Measurements from ENCODE around the gene PRKCA.
A peak's percentile ranks its signal among the peaks of the same experiment; 100 is the strongest.

Gene PRKCA

DNA sequence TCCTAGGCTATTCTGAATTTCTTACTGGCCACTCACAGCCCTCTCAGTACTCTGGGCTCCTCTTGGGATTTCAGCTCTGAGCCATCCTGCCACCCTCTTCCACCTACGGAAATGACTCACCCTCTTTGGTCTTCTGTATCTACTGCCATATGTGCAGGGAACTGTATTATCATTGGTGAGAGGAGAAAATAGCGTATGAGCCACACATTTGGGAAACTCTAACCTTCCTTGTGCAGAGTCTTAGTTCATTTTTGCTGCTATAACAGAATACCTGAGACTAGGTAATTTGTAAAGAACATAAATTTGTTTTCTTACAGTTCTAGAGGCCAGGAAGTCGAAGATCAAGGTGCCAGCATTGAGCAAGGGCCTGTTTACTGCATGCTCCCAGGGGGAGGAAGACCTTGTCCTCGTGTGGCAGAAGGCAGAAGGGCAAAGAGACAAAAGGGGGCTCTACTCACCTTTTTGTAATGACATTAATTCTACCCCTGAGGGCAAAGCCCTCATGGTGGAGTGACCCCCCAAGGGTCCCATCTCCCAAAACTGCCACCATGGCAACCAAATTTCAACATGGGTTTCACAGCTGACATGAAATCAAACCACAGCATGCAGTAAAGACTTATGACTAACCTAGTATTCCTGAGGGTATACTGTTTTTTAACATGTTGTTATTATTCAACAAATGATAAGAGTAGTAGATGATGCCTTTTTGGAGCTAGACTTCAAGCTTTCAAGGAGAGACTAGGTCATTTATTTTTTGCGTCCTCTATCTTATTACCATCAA, 191.8 kb downstream of the PRKCA start:
- DNase-seq = no peak

DNA sequence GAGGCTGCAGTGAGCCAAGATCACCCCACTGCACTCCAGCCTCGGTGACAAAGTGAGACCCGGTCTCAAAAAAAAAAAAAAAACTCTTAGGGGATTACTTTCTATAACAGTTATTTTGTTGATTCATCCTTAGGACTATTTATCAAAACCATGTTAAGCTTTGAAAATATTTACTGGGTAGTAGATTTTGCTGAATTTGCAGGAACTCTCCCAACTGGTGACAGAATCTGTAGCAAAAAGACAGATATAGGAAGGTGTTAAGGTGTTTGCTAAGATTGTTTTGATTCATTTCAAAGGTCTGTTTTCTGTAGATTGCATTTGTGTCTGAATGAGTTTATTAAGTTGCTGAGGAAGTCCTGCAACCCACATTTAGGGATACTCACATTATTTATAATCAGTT, 192.6 kb downstream of the PRKCA start:
- no peak for DNase-seq

DNA sequence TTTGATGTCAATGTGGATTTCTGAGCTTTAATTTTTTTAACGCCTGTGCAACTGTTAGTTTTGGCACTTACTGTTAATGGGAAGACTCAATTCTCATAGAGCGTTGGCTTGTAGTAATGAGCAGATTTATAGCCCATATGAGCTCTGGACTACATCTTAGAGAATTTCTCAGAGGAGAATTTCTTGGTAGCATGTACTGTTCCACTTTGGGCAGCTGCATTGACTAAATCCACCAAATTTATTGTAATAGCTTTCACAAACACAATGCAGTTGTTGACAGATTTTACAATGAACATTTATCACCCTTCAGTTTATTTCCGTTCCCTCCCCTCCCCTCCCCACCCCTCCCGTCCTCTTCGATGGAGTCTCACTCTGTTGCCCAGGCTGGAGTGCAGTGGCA, 193.9 kb downstream of the PRKCA start:
- DNase-seq = no peak

DNA sequence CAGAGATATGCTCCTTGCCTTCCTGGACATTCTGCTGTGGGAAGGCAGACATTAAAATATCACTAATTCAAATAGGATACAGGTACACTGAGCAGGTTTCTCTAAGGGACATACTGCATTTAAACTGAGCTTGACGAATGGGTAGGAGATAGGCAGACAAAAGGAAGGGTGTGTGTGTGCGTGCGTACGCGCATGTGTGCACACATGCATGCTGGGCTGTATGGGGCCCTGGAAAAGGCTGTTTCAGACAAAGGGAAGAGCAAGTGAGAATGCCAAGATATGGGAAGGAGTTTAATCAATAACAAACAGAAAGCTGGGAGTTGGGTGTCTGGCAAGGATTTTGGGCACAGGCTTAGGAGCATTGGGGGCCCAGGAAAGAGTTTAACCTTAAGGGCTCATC, 196.2 kb downstream of the PRKCA start:
- no peak for DNase-seq

DNA sequence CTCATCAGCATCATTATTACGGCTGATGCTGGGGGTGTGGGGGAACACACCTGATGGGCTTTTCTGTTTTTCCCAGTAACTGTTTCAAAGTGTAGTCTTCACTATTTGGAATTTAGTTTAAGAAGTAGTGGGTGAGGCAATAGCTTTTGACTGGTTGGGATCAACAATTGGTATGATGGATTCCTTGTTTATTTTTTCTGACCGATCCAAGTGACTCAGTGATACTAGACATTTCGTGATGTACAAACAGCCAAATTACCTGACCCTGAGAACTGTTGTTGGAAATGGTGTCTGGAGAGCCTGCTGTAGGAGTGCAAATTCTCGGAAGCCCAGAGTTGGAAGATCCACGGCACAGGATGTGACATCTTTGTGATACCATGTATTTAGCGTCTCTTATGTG, 204.2 kb downstream of the PRKCA start:
- DNase-seq = no peak

DNA sequence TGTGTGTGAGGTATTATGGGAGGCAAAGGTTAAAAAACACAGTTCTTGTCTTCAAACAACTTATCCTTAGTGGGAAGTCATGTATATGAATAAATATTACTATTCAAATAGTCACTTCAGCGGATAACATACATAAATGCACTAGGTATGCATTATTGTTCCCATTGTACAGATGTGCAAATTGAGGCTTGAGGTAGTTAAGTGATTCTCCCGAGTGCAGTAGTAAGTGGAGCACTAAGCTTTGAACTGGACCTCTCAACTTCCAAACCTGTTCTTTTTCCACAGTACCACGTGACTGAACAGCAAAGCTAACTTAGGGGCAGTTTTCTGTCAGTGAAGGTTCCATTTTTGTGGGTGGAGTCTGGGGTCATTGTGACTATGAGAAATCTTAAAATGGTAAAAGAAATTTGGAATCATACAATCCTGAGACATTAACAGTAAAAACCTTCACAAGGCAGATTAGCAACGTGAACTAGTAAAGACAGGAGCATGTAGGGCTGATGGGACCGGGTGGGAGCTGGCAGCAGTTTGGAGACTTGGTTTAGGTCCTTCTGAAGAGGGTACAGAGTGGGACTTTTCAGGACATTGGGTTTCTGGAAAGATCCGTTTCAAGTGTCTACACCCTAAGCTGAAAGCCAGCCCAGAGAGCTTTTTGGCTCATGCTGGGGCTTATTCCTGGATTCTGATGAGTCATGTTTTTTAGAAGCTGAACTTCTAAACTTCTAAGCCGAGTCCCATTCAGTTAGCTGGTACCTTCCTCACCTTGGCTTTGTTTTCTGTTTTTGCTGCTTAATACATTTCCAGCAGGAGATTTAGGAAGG, 204.9 kb downstream of the PRKCA start:
- no peak for DNase-seq

DNA sequence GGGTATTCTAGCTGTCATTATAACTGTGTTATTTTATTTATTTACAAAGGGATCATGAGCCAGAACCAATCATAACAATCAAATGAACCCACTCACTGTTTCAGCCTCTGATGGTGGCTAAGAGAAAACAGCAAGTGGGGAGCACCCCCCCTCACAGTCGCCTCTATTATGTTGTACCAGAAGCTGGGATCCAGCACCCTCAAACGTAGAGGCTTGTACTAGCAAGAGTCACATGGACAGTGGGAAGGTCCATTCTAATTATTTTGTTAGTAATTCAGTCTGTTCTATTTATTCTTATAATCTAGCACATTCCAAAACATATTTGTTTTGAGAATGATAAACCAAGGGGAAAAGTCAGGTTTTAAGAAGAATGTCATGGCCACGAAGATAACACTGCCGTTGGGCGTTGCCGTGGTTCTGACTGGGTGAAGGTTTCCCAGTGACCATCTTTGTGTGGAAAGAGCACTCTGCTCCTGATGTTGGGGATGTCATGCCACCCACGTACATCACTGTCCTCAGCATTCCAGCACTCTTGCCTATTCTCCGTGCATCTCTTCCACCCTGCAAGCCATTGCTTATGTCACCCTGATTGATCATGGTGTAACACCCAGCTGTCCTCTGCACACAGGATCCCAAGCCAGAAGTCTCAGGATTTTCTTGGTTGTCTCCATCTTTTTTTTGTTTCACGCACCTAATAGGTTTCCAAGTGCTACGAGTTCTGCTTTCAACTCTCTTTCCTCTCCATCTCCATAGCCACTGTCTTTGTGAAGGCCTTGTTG, 205.8 kb downstream of the PRKCA start:
- no peak for DNase-seq

DNA sequence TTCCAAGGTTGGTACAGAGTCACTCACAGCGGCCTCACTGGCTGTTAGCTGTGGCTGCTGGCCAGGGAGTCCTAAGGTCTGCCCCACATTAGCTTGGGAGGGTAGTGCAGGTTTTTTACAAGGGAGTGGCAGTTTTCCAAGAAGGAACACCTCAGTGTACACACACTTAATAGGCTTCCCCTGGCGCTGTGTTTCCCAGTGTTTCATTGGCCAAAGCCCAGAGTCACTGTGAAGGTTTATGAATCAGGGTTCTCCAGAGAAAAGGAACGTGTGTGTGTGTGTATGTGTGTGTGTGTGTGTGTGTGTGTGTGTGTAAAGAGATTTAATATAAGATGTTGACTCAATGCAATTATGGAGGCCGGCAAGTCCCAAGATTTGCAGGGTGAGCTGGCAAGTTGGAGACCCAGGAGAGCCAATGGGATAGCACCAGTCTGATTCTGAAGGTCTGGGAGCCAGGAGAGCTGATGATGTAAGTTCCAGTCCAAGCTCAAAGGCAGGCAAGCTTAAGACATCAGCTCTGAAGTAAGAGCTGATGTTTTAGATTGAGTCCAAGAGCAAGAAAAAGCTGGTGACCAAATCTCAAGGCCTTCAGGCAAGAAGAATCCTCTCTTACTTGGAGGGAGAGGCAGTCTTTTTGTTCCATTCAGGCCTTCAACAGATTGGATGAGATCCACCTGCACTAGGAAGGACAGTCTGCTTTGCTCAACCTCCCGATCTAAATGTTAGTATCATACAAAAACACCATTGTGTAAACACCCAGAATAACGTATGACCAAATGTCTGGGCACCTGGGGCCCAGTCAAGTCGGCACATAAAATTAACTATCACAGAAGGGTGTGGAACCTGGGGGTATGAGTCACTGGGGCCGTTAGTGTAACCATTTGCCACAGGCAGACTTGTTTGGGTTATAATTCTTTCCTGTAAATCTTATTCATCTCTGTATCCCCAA, 206.8 kb downstream of the PRKCA start:
- peak; percentile 77 for DNase-seq

DNA sequence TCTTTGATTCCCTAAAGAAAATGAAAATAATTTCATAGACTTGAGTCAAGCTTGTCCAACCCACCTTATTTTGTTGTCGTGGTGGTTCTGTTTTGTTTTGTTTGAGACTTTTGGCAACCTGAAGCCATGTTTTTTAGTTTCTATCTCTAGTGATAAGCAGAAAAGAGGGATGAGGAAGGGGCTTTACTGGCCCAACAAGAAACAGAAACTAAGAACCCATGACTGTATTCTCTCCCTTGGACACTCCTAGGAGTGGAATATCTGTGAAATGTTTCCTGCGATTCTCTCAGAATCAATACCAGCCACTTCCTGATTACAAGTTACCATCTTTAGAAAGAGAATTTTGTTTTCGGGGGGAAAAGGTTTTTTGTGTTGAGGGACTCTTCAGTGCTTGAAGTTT, 207.5 kb downstream of the PRKCA start:
- no peak for DNase-seq

DNA sequence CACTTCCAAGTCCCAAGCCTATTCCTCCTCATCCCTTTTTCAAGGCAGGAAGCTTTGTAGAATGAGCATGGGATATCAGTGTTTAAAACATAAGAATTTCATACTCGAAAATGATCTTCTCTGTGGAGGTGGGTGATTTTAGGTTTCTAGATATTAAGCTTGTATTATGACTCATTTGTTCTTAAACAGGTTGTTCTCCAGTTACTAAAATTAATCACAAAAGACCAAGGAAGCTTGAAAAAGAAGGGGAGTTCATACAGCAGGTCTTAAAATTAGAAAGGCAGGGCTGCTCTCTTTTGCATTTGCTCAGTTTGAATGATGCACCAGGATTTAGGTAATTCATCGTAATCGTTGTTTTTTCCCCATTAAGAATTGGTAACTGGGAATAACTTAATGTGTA, 208.7 kb downstream of the PRKCA start:
- DNase-seq = no peak

DNA sequence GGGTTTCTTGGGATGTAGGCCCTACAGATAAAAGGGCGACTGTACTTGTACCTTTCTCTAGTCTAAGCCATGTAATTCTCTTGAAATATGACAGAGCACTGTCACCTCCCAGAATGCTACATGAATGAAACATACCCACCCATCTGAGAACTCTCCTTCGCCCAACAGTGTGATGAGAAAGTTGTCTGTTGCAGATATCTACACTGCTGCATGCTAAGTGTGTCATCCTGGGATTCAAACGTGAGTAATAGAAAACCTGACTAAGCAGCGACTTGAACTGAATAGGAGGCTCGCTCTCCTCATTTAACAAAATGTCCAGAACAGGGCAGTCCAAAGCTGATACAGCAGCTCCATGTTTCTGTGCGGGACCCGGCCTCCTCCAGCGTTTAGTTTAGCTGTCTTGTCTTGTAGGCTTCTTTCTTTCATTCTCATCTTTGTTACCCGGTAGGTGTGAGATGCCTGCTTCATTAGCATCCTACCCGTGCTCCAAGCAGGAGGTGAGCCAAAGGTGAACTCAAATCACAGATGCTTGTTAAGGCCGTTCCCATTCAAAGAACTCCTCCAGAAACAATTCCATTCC, 211.9 kb downstream of the PRKCA start:
- DNase-seq = no peak

DNA sequence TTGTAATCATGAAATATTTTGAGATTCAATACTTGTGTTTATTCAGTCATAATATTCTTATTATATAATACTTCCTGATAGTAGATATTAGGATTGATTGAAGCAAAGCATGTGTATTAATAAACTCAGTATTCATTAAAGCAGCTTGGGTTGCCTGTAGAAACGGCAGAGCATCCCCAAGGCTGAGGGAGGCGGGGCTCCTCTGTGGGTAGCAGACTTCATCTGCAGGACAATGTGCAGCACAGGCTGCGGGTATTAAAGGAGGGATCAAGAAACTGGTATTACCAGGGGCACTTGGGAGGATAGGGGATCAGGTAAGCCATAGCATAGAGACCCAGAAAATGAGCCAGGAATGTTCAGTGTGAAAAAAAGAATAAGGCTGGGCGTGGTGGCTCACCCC, 213.6 kb downstream of the PRKCA start:
- no peak for DNase-seq

DNA sequence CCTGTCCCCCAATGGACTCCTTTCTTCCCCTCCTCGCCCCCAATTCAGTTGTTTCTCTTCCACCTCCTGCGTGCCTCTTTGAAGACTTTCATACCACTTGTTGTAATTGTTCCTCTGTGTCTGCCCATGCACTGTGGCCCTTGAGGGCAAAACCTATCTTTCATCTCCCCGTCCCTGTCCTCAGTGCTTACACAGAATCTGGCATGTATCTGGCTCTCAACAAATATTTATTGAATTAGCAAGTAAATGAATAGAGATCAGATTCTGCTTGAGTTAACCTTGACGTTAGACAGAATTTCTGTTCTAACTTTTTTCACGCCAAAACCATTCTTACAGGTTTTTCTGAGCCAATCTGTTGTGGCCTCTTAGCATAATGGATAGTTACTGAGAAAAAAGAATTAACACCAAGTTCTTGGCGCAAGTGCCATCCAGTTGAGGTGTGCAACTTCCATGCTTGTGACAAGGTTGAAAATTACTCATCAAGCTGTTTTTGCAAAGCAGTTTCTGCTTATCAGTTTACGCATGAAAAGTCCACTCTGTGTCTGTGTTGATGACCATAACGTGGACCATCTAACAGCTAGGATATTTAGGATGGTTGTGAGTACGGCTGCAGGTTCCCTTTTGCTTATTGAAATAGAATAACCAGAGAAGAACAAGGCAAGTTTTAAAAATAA, 215.1 kb downstream of the PRKCA start:
- no peak for DNase-seq

DNA sequence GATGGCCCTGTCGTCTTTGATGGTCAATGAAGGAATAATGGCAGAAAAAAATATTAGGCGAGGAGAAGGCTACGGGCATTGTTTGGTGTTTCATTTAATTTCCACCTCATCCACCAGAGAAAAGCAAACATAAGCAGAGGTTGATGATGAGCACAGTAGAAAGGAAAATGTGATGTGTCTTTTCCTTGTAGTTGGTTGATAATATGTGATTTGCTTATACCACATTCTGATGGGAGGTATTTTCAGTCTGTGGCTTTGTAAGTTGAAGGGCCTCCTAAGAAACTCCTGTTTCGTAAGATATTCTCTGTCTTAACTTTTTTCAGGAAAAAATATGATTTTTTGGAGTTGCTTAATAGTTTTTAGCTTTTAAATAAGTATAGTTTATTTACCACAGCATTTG, 215.7 kb downstream of the PRKCA start:
- no peak for DNase-seq

DNA sequence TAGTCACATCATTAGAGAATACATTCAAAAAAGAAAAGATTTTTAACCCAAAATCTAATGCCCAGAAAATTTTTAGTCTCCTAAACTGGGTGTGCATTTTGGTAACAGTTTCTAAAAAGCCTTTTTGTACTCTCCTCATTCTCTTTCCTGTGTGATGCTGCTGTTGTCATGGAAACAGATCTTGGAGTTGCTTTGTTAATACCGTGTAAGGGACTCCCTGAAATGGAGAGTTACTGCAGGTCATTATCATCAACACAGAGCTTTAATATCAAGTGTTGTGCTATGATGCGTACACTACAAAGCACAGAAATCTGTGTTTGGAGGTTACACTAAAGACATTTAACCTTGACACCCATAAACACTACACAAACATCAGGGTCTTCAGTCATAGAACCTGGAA, 216.3 kb downstream of the PRKCA start:
- DNase-seq = peak; percentile 5

DNA sequence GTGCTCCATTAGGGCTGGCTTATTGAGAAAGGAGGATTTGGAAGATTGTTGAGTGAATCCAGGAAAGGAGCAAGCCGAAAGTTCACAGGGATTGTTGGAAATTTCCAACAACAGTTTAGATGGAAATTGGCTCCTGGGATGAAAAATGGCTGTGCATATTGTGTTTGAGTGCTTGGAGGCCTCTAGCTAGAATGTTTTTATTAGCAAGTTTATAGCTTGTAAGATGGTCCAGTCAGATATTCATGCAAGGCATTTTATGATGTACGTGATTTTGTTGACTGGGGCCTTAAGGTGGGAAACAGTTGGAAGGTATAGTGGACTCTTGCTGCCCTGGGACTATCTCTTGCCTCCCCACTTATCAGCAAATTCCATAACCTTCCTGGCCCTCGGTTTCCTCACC, 216.7 kb downstream of the PRKCA start:
- no peak for DNase-seq

DNA sequence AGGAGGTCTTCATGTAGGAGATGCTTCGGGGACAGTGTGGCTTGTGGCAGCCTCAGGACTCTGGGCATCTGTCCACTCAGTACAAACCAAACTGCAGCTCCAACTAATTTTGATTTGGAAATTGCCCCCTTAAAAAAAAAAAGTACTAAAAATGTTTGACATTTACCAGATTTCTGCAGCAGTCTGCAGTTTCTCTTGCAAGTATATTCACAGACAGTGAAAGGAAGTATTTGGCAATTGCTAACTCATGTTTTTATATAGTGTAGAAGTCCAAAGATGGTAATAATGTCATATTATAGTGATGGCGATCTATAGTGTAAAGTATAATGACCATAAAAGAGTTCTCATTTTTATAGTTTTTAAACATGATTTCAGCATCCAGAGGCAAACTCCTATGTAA, 218.6 kb downstream of the PRKCA start:
- DNase-seq = no peak

DNA sequence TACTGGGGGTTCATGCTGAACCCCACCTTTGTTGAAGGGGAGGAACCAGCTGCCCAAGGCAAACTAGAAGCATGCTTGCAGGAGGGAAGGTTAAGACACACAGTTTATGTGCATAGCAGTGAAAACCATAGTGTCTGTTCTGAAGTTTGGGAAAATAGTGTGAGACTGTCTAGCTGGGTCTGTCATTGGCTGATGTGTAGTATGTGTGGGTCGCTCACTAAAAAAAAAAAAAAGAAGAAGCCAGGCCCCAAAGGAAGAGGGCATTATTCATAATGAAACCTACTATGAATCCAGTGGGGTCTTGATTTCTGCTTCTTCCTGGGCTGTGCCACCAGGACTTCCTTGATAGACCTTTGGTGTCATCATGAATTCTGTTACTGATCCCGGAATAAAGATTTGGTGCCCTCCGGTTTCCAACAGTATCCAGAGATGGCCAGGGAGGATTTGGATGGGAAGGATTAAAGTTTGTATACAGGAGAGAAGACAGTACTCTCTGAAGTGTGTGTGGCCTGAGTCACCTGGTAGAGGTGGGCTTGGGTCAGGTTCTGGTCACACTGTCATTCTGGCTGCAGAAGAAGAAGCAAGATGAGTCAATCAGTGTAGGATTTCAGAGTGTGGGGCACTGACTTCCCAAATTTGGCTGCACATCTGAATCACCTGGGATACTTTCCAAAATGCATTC, 220.3 kb downstream of the PRKCA start:
- DNase-seq = no peak

DNA sequence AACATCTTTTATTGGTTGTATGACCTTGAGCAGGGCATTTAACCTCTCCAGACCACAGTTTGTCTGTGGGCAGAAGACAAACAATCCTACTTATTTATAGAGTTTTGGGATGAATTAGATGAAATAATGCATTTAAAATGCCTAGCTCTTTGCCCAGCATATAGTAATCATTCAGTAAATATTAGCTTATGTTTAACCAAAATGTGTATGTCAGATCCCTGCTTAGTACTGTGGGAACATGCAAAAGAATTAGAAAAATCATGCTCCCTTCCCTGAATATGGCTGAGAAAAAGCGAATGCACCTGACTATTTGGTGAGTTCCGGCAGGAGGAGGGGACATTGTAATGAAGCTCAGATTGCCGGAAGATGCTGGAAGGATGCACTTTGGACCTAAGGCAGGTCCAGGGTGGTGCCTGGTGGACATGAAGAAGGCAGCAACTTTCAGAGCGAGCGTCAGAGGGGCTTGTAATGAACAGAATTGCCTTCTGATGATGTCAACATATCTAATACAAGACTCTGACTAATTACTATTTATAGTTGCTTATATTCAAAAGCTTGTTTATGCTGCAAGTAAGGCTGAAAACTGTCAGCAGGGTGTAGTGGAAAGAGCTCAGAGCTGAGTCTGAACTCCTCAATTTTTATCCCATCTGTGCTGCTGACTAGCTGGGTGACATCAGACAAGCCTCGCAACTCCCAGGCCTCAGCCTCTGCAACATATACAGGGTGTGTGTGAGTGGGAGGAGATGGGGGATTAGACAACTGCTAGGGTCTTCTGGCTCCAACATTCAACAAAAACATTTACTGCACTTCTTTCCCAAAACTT, 221.2 kb downstream of the PRKCA start:
- no peak for DNase-seq

DNA sequence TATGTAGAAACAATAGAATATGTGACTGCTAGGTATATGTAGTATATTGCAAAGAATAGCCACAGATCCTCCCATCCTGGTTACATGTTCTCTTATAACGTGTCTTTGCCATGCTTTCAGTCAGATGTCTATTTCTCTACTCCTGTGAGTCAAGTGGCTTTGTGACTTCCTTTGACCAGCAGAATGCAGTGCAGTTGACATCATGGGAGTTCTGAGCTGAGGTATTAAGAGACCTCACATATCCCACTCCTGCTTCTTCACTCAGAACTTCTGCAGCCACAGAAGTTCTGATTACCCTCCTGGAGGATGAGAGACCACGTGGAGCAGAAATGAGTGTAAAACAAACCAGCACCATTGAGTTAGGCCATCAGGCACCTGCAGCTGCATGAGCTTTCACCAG, 222.5 kb downstream of the PRKCA start:
- DNase-seq = no peak
